ENCODE results near the gene MKRN1.
"Not testable (repeated sequence)": the region's sequence is repeated elsewhere in the genome, so short reads cannot be mapped to it uniquely, and the experiment has no call there.

MKRN1 gene

DNA sequence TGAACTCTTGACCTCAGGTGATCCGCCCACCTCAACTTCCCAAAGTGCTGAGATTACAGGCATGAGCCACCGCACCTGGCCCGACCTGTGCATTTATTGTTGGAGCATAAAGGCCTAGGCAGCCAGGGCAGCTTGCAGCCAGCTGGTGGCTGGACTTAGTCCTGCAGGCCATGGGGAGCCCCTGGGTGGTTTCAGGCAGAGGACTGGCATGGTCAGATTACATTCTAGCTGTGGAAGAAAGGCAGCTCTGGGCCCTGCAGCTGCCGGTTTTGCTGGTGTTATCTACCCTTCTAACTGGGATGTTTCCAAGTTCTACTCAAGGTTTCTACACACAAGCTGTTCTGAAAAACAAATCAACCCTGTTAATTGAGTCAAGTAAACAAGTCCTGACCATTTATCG is 22.7 kb upstream of the MKRN1 start:
- Histone ChIP-seq H3K9ac (ENCODE audit: low read length) (no peak overlapping the region), H3K4me2 (ENCODE audit: low read length) (no peak overlapping the region), H2AK5ac (ENCODE audit: low read length) (no peak overlapping the region), H3K27ac (ENCODE audit: low read depth, low read length) (no peak overlapping the region), H3K4me1 (ENCODE audit: control insufficient read depth in 1 of 2, insufficient read depth in 2 of 2, low read length in 2 of 2) (peaks cover 2 to 7% of the 10 kb centered on the region in 2 experiments), H3K18ac (ENCODE audit: low read length) (no peak overlapping the region), H4K8ac (ENCODE audit: low read depth, low read length) (no peak overlapping the region), H3K4me3 (ENCODE audit: low read depth, low read length) (no peak overlapping the region), H3K23ac (ENCODE audit: low read length) (no peak overlapping the region), H2AFZ (ENCODE audit: insufficient read depth, low read length, poor library complexity) (no peak overlapping the region), H3K9me3 (ENCODE audit: insufficient read depth, low read depth, low read length) (peaks cover 1% of the 10 kb centered on the region), H3K79me2 (ENCODE audit: control insufficient read depth, insufficient read depth, low read length, poor library complexity) (no peaks in the 10 kb centered on the region), H3K79me1 (ENCODE audit: low read length) (peaks cover 1% of the 10 kb centered on the region), H4K91ac (ENCODE audit: low read depth, low read length) (no peak overlapping the region), H4K12ac (ENCODE audit: low read depth, low read length) (no peak overlapping the region), H3K27me3 (ENCODE audit: insufficient read depth, low read length) (no peaks in the 10 kb centered on the region), H3K4ac (ENCODE audit: low read depth, low read length) (no peak overlapping the region), H2BK5ac (ENCODE audit: low read depth, low read length, poor library complexity) (no peak overlapping the region), H3K14ac (ENCODE audit: low read length) (no peak overlapping the region), H2BK120ac (ENCODE audit: insufficient read depth, low read length, poor library complexity) (no peak overlapping the region), H2BK12ac (ENCODE audit: low read length) (no peak overlapping the region), H3K36me3 (ENCODE audit: control insufficient read depth in 1 of 2, insufficient read depth in 2 of 2, low read length in 2 of 2) (no peaks in the 10 kb centered on the region)
- no peak for DNase-seq
- no CpG with 5 or more reads among the region's 5 CpGs for WGBS (ENCODE audit: extremely low coverage, insufficient coverage, insufficient read length)

DNA sequence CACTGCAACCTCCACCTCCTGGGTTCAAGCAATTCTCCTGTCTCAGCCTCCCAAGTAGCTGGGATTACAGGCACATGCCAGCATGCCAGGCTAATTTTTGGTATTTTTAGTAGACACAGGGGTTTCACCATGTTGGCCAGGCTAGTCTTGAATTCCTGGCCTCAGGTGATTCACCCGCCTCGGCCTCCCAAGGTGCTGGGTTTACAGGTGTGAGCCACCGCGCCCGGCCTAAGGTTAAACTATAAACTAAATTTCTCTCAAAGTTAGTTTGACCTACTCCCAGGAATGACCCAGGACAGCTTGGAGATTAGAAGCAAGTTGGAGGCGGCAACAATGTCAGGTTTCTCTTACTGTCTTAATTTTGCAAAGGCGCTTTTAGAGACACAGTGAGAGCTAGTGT is 18.5 kb upstream of the MKRN1 start:
- not testable (repeated sequence) for H3K27me3 ChIP-seq (ENCODE audit: insufficient read depth, low read length); H3K79me1 ChIP-seq (ENCODE audit: low read length); H3K36me3 ChIP-seq (ENCODE audit: control insufficient read depth in 1 of 2, insufficient read depth in 2 of 2, low read length in 2 of 2); H3K27ac ChIP-seq (ENCODE audit: low read depth, low read length); H3K18ac ChIP-seq (ENCODE audit: low read length); H4K91ac ChIP-seq (ENCODE audit: low read depth, low read length); H2BK5ac ChIP-seq (ENCODE audit: low read depth, low read length, poor library complexity); H3K9ac ChIP-seq (ENCODE audit: low read length); H2BK12ac ChIP-seq (ENCODE audit: low read length); H3K4me1 ChIP-seq (ENCODE audit: control insufficient read depth in 1 of 2, insufficient read depth in 2 of 2, low read length in 2 of 2); H3K4me2 ChIP-seq (ENCODE audit: low read length); H2AFZ ChIP-seq (ENCODE audit: insufficient read depth, low read length, poor library complexity); H3K14ac ChIP-seq (ENCODE audit: low read length); H3K9me3 ChIP-seq (ENCODE audit: insufficient read depth, low read depth, low read length); H3K4ac ChIP-seq (ENCODE audit: low read depth, low read length); H2AK5ac ChIP-seq (ENCODE audit: low read length); H3K23ac ChIP-seq (ENCODE audit: low read length); H3K79me2 ChIP-seq (ENCODE audit: control insufficient read depth, insufficient read depth, low read length, poor library complexity); H2BK120ac ChIP-seq (ENCODE audit: insufficient read depth, low read length, poor library complexity); H4K12ac ChIP-seq (ENCODE audit: low read depth, low read length); H3K4me3 ChIP-seq (ENCODE audit: low read depth, low read length); H4K8ac ChIP-seq (ENCODE audit: low read depth, low read length)
- DNase-seq = peak; percentile 25 to 60
- WGBS (ENCODE audit: extremely low coverage, insufficient coverage, insufficient read length) = no CpG with 5 or more reads among the region's 7 CpGs

DNA sequence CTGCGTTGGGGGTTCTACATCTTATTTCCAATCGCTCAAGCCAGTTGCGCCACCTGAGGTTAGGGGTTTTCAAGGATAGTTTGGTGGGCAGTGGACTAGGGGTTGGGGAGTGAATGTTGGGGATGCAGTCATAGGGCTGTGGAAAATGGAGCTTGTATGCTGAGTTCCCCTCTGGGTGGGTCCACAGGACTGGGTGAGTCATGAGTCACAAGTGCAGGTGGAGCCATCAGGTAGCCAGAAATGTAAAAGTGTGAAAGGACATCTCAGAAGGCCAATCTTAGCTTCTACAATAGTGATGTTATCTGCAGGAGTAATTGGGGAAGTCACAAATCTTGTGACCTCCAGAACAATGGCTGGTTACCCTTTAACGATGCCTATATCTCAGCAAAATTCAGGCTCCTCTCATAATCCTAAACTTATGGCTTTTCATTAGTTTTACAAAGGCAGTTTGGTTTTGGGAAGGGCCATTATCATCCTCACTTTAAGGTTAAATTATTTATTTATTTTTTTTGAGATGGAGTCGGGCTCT is 18.0 kb upstream of the MKRN1 start:
- peaks cover 1% of the 10 kb centered on the region for H3K9me3 ChIP-seq (ENCODE audit: insufficient read depth, low read depth, low read length)
- H3K79me2 ChIP-seq (ENCODE audit: control insufficient read depth, insufficient read depth, low read length, poor library complexity) = no peaks in the 10 kb centered on the region
- no peak overlapping the region for H2BK120ac ChIP-seq (ENCODE audit: insufficient read depth, low read length, poor library complexity)
- H2BK5ac ChIP-seq (ENCODE audit: low read depth, low read length, poor library complexity) = no peak overlapping the region
- no peak overlapping the region for H3K4me3 ChIP-seq (ENCODE audit: low read depth, low read length)
- H3K18ac ChIP-seq (ENCODE audit: low read length) = no peak overlapping the region
- H3K4me1 ChIP-seq (ENCODE audit: control insufficient read depth in 1 of 2, insufficient read depth in 2 of 2, low read length in 2 of 2) = peaks cover 0 to 2% of the 10 kb centered on the region in 2 experiments
- WGBS (ENCODE audit: extremely low coverage, insufficient coverage, insufficient read length) = no CpG with 5 or more reads among the region's 5 CpGs
- no peaks in the 10 kb centered on the region for H3K36me3 ChIP-seq (ENCODE audit: control insufficient read depth in 1 of 2, insufficient read depth in 2 of 2, low read length in 2 of 2)
- no peak overlapping the region for H3K14ac ChIP-seq (ENCODE audit: low read length)
- no peaks in the 10 kb centered on the region for H3K79me1 ChIP-seq (ENCODE audit: low read length)
- H2AFZ ChIP-seq (ENCODE audit: insufficient read depth, low read length, poor library complexity) = no peak overlapping the region
- H3K9ac ChIP-seq (ENCODE audit: low read length) = no peak overlapping the region
- no peaks in the 10 kb centered on the region for H3K27me3 ChIP-seq (ENCODE audit: insufficient read depth, low read length)
- no peak overlapping the region for H3K4ac ChIP-seq (ENCODE audit: low read depth, low read length)
- no peak overlapping the region for H4K12ac ChIP-seq (ENCODE audit: low read depth, low read length)
- no peak overlapping the region for H2BK12ac ChIP-seq (ENCODE audit: low read length)
- no peak overlapping the region for H4K8ac ChIP-seq (ENCODE audit: low read depth, low read length)
- no peak overlapping the region for H3K23ac ChIP-seq (ENCODE audit: low read length)
- H3K27ac ChIP-seq (ENCODE audit: low read depth, low read length) = no peak overlapping the region
- no peak overlapping the region for H4K91ac ChIP-seq (ENCODE audit: low read depth, low read length)
- no peak overlapping the region for H2AK5ac ChIP-seq (ENCODE audit: low read length)
- no peak for DNase-seq
- H3K4me2 ChIP-seq (ENCODE audit: low read length) = no peak overlapping the region

DNA sequence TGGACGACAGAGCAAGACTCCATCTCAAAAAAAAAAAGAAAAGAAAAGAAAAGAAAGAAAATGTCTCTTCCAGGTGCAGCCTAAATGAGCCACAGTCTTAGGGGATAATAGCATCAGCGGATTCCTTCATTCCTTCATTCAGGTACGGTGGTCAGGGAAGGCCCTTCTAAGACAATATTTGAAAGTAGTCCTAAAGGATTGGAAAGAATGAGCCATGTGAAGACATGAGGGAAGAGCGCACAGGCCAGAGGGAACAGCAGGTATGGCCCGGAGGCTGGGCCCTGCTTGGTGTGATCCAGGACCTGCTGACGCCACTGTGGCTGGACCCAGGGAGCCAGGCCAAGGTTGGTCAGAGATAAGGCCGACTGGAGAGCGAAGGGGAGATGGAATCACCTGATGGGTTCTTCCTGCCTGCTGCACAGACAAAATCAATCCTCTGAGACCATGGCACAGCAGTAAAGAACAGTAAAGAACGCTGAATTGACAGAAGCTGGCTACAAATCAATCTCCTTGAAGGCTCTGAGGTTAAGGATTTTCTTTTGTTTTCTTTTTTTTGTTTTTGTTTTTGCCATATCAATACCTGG is 16.3 kb upstream of the MKRN1 start:
- WGBS (ENCODE audit: extremely low coverage, insufficient coverage, insufficient read length) = no CpG with 5 or more reads among the region's 9 CpGs
- no peaks in the 10 kb centered on the region for H3K27me3 ChIP-seq (ENCODE audit: insufficient read depth, low read length)
- no peak overlapping the region for H3K9ac ChIP-seq (ENCODE audit: low read length)
- no peak overlapping the region for H4K91ac ChIP-seq (ENCODE audit: low read depth, low read length)
- H3K4ac ChIP-seq (ENCODE audit: low read depth, low read length) = no peak overlapping the region
- no peak overlapping the region for H2BK5ac ChIP-seq (ENCODE audit: low read depth, low read length, poor library complexity)
- no peak overlapping the region for H4K12ac ChIP-seq (ENCODE audit: low read depth, low read length)
- H3K79me1 ChIP-seq (ENCODE audit: low read length) = no peaks in the 10 kb centered on the region
- H2BK12ac ChIP-seq (ENCODE audit: low read length) = no peak overlapping the region
- no peaks in the 10 kb centered on the region for H3K36me3 ChIP-seq (ENCODE audit: control insufficient read depth in 1 of 2, insufficient read depth in 2 of 2, low read length in 2 of 2)
- no peak for DNase-seq
- H2BK120ac ChIP-seq (ENCODE audit: insufficient read depth, low read length, poor library complexity) = no peak overlapping the region
- no peak overlapping the region for H4K8ac ChIP-seq (ENCODE audit: low read depth, low read length)
- no peak overlapping the region for H2AK5ac ChIP-seq (ENCODE audit: low read length)
- H3K14ac ChIP-seq (ENCODE audit: low read length) = no peak overlapping the region
- H3K79me2 ChIP-seq (ENCODE audit: control insufficient read depth, insufficient read depth, low read length, poor library complexity) = no peaks in the 10 kb centered on the region
- H2AFZ ChIP-seq (ENCODE audit: insufficient read depth, low read length, poor library complexity) = no peak overlapping the region
- H3K27ac ChIP-seq (ENCODE audit: low read depth, low read length) = no peak overlapping the region
- H3K4me3 ChIP-seq (ENCODE audit: low read depth, low read length) = no peak overlapping the region
- no peak overlapping the region for H3K23ac ChIP-seq (ENCODE audit: low read length)
- H3K9me3 ChIP-seq (ENCODE audit: insufficient read depth, low read depth, low read length) = peaks cover 1% of the 10 kb centered on the region
- H3K4me2 ChIP-seq (ENCODE audit: low read length) = no peak overlapping the region
- no peak overlapping the region for H3K18ac ChIP-seq (ENCODE audit: low read length)
- peaks cover 0 to 2% of the 10 kb centered on the region in 2 experiments for H3K4me1 ChIP-seq (ENCODE audit: control insufficient read depth in 1 of 2, insufficient read depth in 2 of 2, low read length in 2 of 2)
